ENCODE results near the gene SLC9A9. TPM values are rescaled to one million over a fixed set of nuclear protein-coding genes. Genes with fewer than 3 reads are reported as not detected.
A peak's percentile ranks its signal among the peaks of the same experiment; 100 is the strongest.

Gene SLC9A9
- total RNA-seq, 1 donor from 2014 or later = 4.9 TPM

DNA sequence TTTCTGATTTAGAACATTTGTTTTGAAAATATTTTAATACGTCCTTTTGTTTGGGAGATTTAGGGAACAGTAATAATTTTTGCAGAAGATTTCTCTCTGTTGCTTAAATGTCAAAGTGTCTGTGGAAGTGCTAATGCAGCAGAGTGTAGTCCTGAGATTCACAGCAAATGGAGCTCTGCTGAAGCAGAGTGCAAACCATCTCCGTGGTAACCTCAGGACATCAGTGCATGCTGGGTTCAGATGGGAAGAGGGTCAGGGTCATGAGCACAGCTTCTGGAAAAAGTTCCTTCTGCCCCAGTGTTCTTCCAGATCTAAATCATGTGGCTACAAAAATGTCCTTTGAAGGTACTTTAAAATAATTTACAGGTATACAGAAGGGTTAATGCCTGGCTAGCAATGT, 39.9 kb upstream of the SLC9A9 start:
- intact Hi-C loops (cut with micrococcal nuclease) = no loop called here
- no peaks in the 10 kb centered on the region for H3K9me3 ChIP-seq (replicated peaks)
- no peaks in the 10 kb centered on the region for H3K36me3 ChIP-seq
- no peak for DNase-seq
- TF ChIP-seq, protein P1, sequence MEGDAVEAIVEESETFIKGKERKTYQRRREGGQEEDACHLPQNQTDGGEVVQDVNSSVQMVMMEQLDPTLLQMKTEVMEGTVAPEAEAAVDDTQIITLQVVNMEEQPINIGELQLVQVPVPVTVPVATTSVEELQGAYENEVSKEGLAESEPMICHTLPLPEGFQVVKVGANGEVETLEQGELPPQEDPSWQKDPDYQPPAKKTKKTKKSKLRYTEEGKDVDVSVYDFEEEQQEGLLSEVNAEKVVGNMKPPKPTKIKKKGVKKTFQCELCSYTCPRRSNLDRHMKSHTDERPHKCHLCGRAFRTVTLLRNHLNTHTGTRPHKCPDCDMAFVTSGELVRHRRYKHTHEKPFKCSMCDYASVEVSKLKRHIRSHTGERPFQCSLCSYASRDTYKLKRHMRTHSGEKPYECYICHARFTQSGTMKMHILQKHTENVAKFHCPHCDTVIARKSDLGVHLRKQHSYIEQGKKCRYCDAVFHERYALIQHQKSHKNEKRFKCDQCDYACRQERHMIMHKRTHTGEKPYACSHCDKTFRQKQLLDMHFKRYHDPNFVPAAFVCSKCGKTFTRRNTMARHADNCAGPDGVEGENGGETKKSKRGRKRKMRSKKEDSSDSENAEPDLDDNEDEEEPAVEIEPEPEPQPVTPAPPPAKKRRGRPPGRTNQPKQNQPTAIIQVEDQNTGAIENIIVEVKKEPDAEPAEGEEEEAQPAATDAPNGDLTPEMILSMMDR (IDR thresholded peaks at IDR 0.05; ENCODE audit: borderline replicate concordance) = no peak
- H3K27me3 ChIP-seq (ENCODE audit: low read depth) = peaks cover 18% of the 10 kb centered on the region
- no peak overlapping the region for H3K27ac ChIP-seq (replicated peaks)
- no peaks in the 10 kb centered on the region for H3K4me1 ChIP-seq
- no peak overlapping the region for H3K4me3 ChIP-seq

DNA sequence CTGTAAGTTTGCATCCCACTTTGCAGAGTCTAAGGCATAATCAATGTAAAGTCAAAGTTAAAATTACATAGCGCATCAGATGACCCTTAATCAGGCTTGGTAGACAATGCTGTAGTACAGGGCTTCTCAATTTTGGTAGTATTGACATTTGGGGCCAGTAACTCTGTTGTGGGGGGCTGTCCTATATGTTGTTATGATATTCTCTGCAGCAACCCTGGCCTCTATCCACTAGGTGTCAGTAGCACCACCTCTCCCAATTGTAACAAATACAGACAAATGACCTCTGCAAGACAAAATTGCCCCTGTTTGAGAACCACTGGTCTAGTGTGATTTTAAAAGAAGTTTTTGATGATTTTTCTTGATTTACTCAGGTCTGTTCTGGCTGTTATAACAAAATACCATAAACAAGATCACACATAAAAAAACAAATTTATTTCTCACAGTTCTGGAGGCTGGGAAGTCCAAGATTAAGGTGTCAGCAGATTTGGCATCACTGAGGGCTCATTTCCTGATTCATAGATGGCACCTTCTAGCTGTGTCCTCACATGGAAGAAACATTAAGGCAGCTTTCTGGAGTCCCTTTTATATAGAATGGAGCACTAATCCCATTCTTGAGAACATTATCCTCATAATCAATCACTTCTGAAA, 37.6 kb upstream of the SLC9A9 start:
- Histone ChIP-seq H3K27me3 (ENCODE audit: low read depth) (peaks cover 4% of the 10 kb centered on the region), H3K27ac (replicated peaks) (no peak overlapping the region), H3K4me3 (no peak overlapping the region), H3K36me3 (no peaks in the 10 kb centered on the region), H3K4me1 (no peaks in the 10 kb centered on the region), H3K9me3 (replicated peaks) (no peaks in the 10 kb centered on the region)
- intact Hi-C loops (cut with micrococcal nuclease) = no loop called here
- DNase-seq = no peak
- TF ChIP-seq, protein P1 (IDR thresholded peaks at IDR 0.05; ENCODE audit: borderline replicate concordance) = peak; percentile 68

DNA sequence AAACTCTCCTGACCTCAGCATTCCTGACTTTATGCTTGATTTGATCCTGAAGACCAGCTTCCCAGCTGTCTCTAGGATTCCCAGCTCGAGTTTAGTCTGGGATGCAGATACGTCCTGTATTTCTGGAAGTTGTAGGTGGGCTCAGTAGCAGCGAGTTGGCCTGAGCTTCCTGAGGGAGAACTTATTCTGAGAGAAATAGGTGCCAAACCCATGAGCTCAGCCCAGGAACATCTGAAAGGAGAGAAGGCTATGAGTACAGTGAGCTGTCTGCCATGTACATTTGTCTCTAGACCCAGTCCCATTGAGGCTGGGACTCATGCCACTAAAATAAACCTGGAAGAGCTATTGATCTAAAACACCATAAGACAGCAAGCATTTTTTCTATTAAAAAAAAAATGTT, 36.6 kb upstream of the SLC9A9 start:
- peaks cover 4% of the 10 kb centered on the region for H3K27me3 ChIP-seq (ENCODE audit: low read depth)
- no peaks in the 10 kb centered on the region for H3K4me1 ChIP-seq
- no peaks in the 10 kb centered on the region for H3K9me3 ChIP-seq (replicated peaks)
- TF ChIP-seq, protein P1 (IDR thresholded peaks at IDR 0.05; ENCODE audit: borderline replicate concordance) = no peak
- intact Hi-C loops (cut with micrococcal nuclease) = no loop called here
- no peaks in the 10 kb centered on the region for H3K36me3 ChIP-seq
- no peak overlapping the region for H3K27ac ChIP-seq (replicated peaks)
- H3K4me3 ChIP-seq = no peak overlapping the region
- no peak for DNase-seq

DNA sequence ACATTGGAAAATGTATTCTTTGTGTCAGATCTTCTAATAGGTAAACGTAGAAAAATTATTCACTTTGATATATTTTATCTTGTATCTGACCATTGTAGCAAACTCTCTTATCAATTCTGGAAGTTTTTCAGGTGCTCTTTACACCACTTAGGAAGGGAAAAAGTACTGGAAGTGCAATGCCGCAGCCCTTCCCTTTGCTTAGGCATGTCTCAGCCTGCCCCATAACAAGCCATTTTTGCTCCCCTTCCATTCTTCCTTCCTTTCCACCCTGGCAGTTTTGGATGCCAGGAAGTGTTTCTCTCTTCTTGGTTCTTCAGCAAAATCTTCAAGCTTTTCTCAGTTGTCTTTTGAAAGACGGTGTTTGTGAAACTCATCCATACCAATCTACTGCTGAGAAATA, 34.9 kb upstream of the SLC9A9 start:
- DNase-seq = no peak
- Histone ChIP-seq H3K36me3 (no peaks in the 10 kb centered on the region), H3K4me1 (no peaks in the 10 kb centered on the region), H3K27me3 (ENCODE audit: low read depth) (peaks cover 4% of the 10 kb centered on the region), H3K4me3 (no peak overlapping the region), H3K27ac (replicated peaks) (no peak overlapping the region), H3K9me3 (replicated peaks) (no peaks in the 10 kb centered on the region)
- TF ChIP-seq, protein P1 (IDR thresholded peaks at IDR 0.05; ENCODE audit: borderline replicate concordance) = no peak
- intact Hi-C loops (cut with micrococcal nuclease) = no loop called here

DNA sequence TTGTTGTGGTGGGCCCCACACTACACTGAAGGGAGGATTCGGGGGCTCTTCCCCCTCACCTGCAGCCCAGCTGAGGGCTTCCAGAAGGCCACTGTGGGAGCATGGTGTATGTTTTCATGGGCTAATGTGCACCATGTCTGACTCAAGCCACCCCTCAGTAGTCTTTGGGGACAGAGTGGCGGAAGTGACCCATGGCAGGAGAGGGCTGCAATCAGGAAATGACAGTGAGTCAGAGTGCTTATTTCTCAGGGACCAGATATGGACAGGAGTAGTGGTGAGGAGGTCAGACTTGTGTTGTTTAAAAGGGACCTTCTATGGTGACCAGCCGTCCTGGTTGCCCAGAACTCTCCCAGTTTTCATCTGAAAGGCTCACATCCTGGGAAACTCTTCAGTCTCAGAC, 32.8 kb upstream of the SLC9A9 start:
- intact Hi-C loops (cut with micrococcal nuclease) = no loop called here
- Histone ChIP-seq H3K4me1 (no peaks in the 10 kb centered on the region), H3K27me3 (ENCODE audit: low read depth) (no peaks in the 10 kb centered on the region), H3K36me3 (no peaks in the 10 kb centered on the region), H3K4me3 (no peak overlapping the region), H3K27ac (replicated peaks) (no peak overlapping the region), H3K9me3 (replicated peaks) (no peaks in the 10 kb centered on the region)
- TF ChIP-seq, protein P1 (IDR thresholded peaks at IDR 0.05; ENCODE audit: borderline replicate concordance) = no peak
- no peak for DNase-seq

Data from left ventricle myocardium inferior (tissue), 1 donor.